Vagina (tissue), 2 donors: ENCODE results near the gene RAD51AP1.

Experiments
- CTCF ChIP-seq, 3 experiments: fragments of 450-650 bp in 2 of 3; fragments of 200-600 bp in 1 of 3; sonication (generic) in 1 of 3; IDR thresholded peaks; one replicate each; pipeline ENCODE4 v1.5.1; 2017 to 2019; ENCODE audit warnings: antibody characterized with exemption in 3 of 3, mild to moderate bottlenecking in 2 of 3, moderate library complexity in 2 of 3
- POLR2A ChIP-seq, 2 donors: fragments of 450-650 bp; IDR thresholded peaks; one replicate each; pipeline ENCODE4 v1.6.1; 2017; ENCODE audit warnings: antibody characterized with exemption in 2 of 2, mild to moderate bottlenecking in 2 of 2, moderate library complexity in 2 of 2

- TF ChIP-seq POLR2A (IDR thresholded peaks at IDR 0.05) (no peak), CTCF (IDR thresholded peaks at IDR 0.05) (no peak)
These were observed 20.5 kb upstream of the RAD51AP1 start for GRCh38 chr12:4518106-4518728.
